Osteoblast (primary cell): ENCODE results near the gene BNIP3. TPM values are rescaled to one million over a fixed set of nuclear protein-coding genes. Genes with fewer than 3 reads are reported as not detected.

Experiments used
- DNase-seq: peaks from one replicate; pipeline ENCODE4 v3.0.0; 2011; ENCODE audit warnings: low spot score, mixed read lengths; ENCODE audit not compliant: insufficient read length; ENCODE audit errors: missing footprints
- H2AFZ ChIP-seq: 2 replicates; pipeline ENCODE4 v1.6.0; 2011; ENCODE audit warnings: mild to moderate bottlenecking, low read length
- H3K27ac ChIP-seq: 2 replicates; pipeline ENCODE4 v1.5.1; 2011; ENCODE audit warnings: mild to moderate bottlenecking, low read depth, low read length, moderate library complexity
- H3K27me3 ChIP-seq: 2 replicates; pipeline ENCODE4 v1.6.0; 2012; ENCODE audit warnings: mild to moderate bottlenecking, control low read depth, inconsistent platforms, low read length, moderate library complexity; ENCODE audit not compliant: insufficient read depth
- H3K36me3 ChIP-seq: 2 replicates; pipeline ENCODE4 v1.5.1; 2011; ENCODE audit warnings: mild to moderate bottlenecking, low read length, control low read depth, moderate library complexity; ENCODE audit not compliant: insufficient read depth
- H3K4me1 ChIP-seq: 2 replicates; pipeline ENCODE4 v1.5.1; 2011; ENCODE audit warnings: mild to moderate bottlenecking, low read length, control low read depth, moderate library complexity; ENCODE audit not compliant: insufficient read depth
- H3K4me2 ChIP-seq: 2 replicates; pipeline ENCODE4 v1.6.0; 2011; ENCODE audit warnings: mild to moderate bottlenecking, low read length; ENCODE audit not compliant: insufficient read depth
- H3K4me3 ChIP-seq: fragments of 200-600 bp; sonication (generic); 3 replicates; pipeline ENCODE4 v1.5.1; 2012; ENCODE audit warnings: mild to moderate bottlenecking, low read length, inconsistent platforms; ENCODE audit not compliant: insufficient read depth
- H3K79me2 ChIP-seq: 2 replicates; pipeline ENCODE4 v1.6.0; 2012; ENCODE audit warnings: mild to moderate bottlenecking, low read length, control low read depth, inconsistent platforms; ENCODE audit not compliant: insufficient read depth
- H3K9me3 ChIP-seq: 2 replicates; pipeline ENCODE4 v1.5.1; 2011; ENCODE audit warnings: low read depth, low read length, control low read depth
- H4K20me1 ChIP-seq: 2 replicates; pipeline ENCODE4 v1.6.0; 2012; ENCODE audit warnings: mild to moderate bottlenecking, low read length, control low read depth; ENCODE audit not compliant: insufficient read depth
- total RNA-seq: library from RNA; depleted of rRNA; stranded (reverse); fragments of >200 nt; gene quantifications from 2 replicates; pipeline ENCODE4 v1.2.3, GENCODE V29; 2012
- TF ChIP-seq, protein P1 (sequence below): IDR thresholded peaks from 2 replicates; pipeline ENCODE4 v1.5.1; 2011; ENCODE audit warnings: mild to moderate bottlenecking, low read depth, low read length, moderate library complexity; ENCODE audit errors: extremely low read depth

BNIP3 gene
- total RNA-seq, 1 donor, result 112 TPM

DNA sequence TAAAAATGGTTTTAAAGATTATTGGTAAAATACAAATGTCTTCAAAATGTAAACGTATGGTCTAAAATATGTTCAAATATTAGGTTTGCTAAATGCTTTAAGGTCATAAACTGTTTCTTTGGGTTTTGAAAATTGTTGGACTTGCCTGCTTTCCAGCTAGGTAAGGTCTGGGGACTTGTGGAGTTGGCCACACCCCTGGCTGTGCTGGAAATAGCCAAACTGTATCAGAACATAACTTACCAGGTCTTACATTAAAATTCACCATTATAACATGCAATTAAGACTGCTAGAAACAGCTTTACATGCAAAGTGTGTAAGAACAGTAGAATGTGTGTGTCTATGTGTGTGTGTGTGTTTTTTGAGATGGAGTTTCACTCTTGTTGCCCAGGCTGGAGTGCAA, 29.7 kb upstream of the BNIP3 start:
- Histone ChIP-seq H2AFZ (no peak overlapping the region), H3K9me3 (no peaks in the 10 kb centered on the region), H3K4me1 (no peaks in the 10 kb centered on the region), H3K27ac (no peak overlapping the region), H3K36me3 (no peaks in the 10 kb centered on the region), H4K20me1 (no peaks in the 10 kb centered on the region), H3K4me2 (no peak overlapping the region), H3K4me3 (no peak overlapping the region), H3K79me2 (no peaks in the 10 kb centered on the region), H3K27me3 (peaks cover 3% of the 10 kb centered on the region)
- TF ChIP-seq, protein P1, sequence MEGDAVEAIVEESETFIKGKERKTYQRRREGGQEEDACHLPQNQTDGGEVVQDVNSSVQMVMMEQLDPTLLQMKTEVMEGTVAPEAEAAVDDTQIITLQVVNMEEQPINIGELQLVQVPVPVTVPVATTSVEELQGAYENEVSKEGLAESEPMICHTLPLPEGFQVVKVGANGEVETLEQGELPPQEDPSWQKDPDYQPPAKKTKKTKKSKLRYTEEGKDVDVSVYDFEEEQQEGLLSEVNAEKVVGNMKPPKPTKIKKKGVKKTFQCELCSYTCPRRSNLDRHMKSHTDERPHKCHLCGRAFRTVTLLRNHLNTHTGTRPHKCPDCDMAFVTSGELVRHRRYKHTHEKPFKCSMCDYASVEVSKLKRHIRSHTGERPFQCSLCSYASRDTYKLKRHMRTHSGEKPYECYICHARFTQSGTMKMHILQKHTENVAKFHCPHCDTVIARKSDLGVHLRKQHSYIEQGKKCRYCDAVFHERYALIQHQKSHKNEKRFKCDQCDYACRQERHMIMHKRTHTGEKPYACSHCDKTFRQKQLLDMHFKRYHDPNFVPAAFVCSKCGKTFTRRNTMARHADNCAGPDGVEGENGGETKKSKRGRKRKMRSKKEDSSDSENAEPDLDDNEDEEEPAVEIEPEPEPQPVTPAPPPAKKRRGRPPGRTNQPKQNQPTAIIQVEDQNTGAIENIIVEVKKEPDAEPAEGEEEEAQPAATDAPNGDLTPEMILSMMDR, result no peak
- DNase-seq, result no peak

DNA sequence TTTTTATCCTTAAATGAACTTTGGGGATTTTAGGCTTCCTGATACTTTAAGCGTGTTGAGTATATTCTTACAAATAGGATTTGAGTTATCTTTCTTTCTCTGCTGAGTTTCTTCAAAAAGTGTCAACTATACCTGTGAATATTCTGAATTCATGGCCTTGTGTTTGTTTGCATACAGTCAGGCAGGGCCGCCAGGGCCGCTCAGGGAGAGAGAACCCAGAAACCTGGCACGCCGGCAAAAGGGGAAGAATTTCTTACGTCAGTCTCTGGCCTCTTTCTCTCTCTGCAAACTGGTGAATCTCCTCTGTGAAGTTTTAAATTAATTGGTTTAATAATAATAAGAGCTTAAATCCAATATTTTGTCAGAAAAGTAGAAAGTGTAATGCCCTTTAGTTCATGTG, 29.3 kb upstream of the BNIP3 start:
- Histone ChIP-seq H3K9me3 (no peaks in the 10 kb centered on the region), H3K4me1 (no peaks in the 10 kb centered on the region), H3K4me3 (no peak overlapping the region), H3K27ac (no peak overlapping the region), H4K20me1 (no peaks in the 10 kb centered on the region), H2AFZ (no peak overlapping the region), H3K79me2 (no peaks in the 10 kb centered on the region), H3K36me3 (no peaks in the 10 kb centered on the region), H3K27me3 (peaks cover 3% of the 10 kb centered on the region), H3K4me2 (no peak overlapping the region)
- TF ChIP-seq, protein P1, result no peak
- no peak for DNase-seq

DNA sequence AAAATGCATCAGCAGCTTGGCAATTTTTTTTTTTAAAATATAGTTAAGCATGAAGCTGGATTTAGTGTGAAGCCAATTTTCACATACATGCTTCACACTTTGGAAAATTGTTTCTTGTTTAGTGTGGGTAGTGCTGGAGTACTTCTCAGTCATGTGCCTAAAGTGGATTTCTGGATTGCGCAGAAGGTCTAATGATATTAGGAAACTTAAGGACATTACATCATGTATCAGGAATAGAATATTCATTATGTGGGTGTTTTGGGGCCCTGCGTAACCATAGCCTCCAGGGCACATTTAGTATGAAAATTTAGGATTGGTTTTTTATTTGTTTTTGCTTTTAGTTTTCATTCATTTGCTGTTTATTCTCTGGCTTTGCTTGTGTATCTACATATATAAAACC, 28.8 kb upstream of the BNIP3 start:
- no peak for DNase-seq
- Histone ChIP-seq H3K36me3 (no peaks in the 10 kb centered on the region), H3K27ac (no peak overlapping the region), H3K4me3 (no peak overlapping the region), H2AFZ (no peak overlapping the region), H3K27me3 (peaks cover 3% of the 10 kb centered on the region), H4K20me1 (no peaks in the 10 kb centered on the region), H3K4me1 (no peaks in the 10 kb centered on the region), H3K79me2 (no peaks in the 10 kb centered on the region), H3K9me3 (no peaks in the 10 kb centered on the region), H3K4me2 (no peak overlapping the region)
- TF ChIP-seq, protein P1, result no peak

DNA sequence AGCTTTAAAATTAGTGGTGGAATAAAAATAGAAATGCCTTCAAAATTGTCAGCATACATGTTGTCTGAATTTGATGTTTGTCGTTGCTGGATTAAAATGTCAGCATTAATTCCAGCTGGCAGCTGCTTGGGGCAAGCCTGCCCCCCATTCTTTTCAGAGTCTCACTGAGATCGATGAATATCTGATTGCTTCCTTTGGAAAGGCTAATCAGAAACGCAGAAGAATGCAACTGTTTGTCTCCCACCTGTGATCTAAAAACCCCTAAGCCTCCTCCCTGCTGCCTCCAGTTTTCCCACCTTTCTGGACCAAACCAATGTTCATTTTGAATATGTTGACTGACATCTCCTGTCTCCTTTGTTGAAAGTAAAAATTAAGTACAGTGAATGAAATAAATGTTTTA, 27.9 kb upstream of the BNIP3 start:
- no peaks in the 10 kb centered on the region for H3K4me1 ChIP-seq
- no peak overlapping the region for H3K27ac ChIP-seq
- H3K9me3 ChIP-seq, result no peaks in the 10 kb centered on the region
- TF ChIP-seq, protein P1, result no peak
- H3K36me3 ChIP-seq, result no peaks in the 10 kb centered on the region
- H2AFZ ChIP-seq, result no peak overlapping the region
- H3K4me3 ChIP-seq, result no peak overlapping the region
- H3K27me3 ChIP-seq, result peaks cover 3% of the 10 kb centered on the region
- H3K4me2 ChIP-seq, result no peak overlapping the region
- H3K79me2 ChIP-seq, result no peaks in the 10 kb centered on the region
- no peak for DNase-seq
- no peaks in the 10 kb centered on the region for H4K20me1 ChIP-seq
